NCI-H2029 treated with DMSO at 0.1 percent for 48 hours (cell line): ENCODE results near the gene CD6.
"Not testable (repeated sequence)": the region's sequence is repeated elsewhere in the genome, so short reads cannot be mapped to it uniquely, and the experiment has no call there.

Source experiments
- DNase-seq: peaks from one replicate; lab custom pipeline; 2025; lab: John Stamatoyannopoulos, UW

CD6 gene

DNA sequence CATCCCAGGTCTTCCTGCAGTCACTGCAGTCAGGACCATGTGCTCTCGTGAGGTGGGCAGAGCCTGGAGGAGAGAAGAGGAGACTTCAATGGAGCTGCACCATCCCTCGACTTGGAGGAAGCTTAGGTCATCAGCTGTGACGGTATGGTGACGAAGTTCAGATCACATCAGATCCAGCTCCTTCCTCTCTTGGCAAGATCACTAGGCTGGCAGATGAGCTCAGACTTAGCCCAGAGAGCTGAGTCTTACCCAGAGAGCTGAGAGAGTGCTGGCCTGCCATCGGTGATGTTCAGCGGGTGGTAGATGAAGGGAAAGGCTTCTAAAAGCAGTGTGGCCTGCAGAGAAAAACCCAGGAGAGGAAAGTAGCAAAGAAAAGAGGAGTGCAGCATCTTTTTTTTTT is 17.7 kb upstream of the CD6 start:
- no peak for DNase-seq

DNA sequence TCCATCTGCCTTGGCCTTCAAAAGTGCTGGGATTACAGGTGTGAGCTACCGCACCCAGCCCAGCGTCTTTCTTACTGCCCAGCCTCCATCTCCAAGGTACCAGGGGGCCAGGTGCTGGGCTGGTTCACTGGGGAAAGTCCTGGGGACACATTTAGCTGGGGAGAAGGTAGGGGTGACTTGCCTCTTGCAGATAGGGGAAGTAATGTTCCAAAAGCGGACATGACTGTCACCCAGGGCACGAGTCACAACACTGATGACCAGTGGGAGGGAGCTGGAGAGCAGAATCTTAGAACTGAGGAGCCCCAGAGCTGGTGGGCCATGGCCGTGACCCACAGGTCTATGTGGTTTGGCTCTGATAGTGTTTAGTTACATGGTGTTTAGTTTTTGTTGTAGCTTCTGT is 17.1 kb upstream of the CD6 start:
- no peak for DNase-seq

DNA sequence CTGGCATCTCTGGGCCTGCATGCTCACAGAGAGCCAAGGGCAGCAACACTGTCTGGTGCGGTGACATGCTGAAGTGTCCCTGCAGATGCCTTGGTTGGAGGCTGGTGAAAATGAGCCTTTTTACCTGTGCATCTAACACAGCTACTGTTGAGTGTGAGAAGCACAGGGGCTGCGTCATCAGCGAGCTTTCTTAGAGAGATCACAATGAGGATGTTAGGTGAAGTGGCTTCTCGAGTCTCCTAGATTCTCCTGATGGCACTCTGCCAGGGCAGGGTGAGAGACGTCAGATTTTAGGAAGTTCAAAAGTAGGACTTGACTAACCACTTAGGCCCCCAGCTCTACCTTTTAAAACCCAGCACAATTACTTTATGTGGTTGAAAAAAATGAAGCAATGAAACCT is 15.9 kb upstream of the CD6 start:
- DNase-seq, result no peak

DNA sequence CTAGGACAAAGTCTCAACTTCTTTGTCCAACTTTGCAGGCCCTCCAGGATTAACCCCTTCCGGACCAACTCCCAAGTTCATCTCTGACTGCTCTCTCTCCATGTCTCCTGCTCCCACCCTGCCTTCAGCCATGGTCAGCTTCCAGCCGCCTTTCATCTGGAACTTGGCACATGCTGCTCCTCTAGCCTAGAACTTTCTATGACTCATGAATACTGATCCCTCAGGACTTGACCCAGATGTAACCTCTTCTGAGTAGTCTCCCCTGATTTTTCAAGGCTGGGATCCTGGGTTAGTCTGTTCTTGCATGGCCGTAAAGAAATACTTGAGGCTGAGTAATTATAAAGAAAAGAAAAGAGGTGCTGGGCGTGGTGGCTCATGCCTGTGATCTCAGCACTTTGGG is 14.3 kb upstream of the CD6 start:
- no peak for DNase-seq

DNA sequence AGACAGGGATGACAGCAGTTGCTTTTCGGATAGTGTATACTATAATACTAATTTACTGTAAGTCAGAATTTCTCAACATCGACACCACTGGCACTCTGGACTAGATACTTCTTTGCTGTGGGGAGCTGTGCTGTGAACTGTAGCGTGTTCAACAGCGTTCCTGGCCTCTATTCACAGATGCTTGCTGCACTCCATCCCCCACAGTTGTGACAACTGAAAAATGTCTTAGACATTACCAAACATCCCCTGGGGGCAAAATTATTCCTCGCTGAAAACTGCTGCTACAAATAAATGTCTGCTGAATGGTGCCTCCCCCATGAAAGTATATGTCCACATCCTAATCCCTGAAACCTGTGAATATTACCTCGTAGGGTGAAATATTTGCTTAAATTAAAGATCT is 12.0 kb upstream of the CD6 start:
- DNase-seq, result no peak

DNA sequence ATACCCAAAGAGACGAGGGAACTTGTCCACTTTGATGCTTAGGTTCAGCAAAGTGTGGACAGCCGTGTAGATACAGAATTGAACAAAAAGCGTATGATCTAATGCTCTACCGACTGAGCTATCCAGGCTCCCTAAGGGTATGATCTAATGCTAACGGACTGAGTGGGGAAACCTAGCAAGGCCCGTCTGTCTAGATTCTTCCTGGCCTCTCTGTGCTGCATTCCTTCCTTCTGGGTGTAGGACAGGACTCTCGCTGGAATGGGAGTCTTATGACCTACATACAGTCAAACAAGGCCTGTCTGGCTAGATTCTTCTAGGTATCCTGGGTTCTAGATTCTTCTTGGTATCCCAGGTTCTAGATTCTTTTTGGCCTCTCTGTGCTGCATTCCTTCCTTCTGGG is 11.1 kb upstream of the CD6 start:
- no peak for DNase-seq

DNA sequence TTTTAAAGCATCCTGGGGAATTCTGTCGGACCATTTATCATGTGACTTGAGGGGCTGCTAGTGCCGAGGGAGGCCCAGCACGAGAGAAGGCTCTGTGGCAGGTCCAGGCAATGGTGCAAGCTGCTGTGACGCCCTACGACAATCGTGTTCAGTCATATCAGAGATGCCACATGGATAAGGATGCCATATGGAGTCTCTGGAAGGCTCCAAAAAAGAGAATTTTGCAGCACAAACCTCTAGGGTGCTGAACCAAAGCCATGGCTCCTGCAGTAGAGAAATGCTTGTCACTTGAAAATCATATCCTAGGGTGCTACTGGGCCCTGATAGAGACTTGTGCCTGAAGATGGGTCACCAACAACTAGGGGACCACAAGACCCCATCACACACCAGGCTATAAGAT is 6.7 kb upstream of the CD6 start:
- DNase-seq, result no peak

DNA sequence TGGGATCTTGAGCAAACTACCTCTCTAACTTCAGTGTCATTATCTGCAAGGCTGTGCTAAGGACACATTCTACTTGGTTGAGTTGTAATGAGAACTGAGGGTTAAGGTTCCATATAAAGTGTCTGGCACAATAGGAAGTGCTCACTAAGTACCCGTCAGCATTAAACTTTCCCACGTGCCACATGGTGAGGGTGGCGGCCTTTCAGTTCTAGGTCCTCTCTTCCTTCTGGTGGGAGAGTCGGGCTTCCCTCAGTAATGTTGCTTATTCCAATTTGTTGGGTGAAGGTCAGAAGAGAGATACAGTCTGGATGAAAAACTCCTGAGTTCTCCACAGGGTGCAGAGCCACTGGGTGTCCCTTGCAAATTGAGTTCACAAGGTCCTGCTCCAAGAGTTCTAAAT is 4.6 kb upstream of the CD6 start:
- DNase-seq, result no peak

DNA sequence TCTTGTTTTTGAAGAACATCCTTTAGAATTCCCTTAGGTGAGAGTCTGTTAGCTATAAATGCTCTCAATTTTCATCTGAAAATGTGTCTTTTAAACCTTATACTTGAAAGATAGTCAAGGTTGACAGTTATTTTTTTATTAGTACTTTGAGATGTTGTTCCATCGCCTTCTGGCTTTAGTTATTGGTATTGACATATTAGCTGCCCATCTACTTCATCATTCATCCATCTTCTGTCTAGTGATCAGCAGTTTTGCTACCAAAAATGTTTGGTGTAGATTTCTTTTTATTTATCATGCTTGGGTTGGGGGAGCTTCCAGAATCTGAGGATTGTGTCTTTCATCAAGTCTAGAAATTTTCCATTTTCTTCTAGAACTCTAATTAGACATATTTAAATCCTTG is 3.3 kb upstream of the CD6 start:
- DNase-seq, result no peak

DNA sequence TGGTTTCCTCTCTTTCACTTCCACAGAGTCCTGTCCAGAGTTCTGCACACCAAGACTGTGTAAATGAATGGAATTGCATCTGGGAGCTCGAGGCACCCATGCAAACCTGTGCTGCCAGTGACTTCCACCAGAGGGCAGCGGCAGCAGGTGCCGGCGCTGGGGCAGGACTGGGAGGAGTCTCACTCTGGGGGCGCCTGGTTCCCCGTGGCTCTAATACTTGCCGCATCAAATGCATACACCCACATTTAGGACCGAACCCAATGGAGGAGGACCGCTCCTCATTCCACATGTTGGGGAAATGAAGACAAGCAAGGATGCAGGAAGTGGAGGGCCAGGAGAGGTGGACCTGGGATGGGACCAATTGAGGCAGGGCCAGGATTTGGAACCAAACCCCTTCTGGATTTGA is 1.1 kb upstream of the CD6 start:
- peak; percentile 22 for DNase-seq

DNA sequence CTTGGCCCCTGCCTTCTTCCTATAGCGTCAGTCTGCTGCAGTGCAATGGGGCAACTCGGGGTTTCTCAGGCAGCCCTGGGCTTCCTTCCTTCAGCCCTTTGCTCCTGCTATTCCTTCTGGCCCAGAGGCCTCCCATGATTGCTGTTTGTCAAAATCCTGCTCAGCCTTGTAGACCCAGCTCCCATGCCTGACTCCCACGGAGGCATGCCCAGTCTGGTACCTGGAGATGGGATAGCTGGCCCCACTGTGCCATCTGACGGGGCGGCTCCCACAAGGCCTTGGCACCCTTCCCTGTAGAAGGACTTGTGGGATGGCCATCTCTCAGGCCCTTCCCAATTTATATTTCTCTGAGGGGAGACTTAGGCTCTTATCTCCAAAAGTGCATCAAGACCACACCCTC is 590 bp upstream of the CD6 start:
- no peak for DNase-seq

DNA sequence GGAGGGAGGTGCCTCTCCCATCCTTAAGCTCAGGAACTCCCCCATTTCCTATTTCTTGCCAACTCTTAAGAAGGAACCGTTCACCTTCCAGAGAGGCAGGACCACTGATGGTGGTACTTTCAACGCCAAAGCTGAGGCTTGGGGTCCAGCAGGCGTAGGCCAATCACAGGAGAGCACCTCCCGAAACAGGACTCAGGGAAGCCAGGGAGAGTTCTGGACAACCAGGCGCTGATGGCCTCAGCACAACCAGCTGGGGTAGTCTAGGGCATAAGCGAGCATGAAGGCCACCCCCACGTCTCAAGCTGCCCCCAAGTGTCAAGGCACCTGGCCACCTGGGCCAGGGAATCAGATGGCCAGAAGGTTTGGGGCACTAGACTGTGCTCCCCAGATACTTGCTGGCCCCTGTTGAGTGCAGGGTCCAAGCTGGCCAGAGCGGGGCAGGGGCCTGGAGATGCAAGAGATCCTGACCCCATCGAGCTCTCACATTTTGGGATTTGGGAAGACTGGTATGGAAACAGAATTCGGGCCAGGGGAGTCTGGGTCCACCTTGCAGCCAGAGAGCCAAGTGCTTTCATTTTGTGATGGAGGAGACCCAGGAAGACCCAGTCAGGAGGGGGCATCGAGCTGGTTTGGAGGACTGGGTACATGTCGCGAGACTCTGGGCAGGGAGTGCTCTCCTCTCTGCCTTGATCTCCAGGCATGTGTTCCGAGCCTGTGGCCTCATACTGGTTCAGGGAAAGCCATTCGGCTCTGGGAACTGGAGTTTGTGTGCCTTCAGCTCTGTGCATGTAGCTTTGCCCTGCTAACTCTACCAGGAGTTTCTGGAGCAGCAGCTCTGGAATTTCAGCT is 926 bp downstream of the CD6 start:
- DNase-seq, result no peak

DNA sequence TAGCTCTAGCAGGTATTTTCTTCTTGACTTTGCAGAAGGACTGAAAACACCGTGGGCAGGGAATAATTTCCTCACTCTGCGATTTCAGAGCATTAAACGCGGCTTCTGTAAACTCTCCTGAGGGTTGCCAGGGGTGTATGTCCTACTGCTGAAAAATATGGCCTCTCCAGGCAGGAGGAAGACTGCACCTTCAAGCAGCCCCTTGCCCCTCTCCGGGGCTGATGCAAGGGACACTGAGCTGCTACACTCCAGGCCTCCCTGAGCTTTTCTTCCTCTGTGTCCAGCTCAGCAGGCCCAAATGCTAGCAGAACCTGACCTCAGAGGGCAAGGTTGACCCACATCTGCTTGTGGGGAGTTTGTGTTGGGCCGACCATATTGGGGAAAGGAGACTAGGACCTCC is 2.2 kb downstream of the CD6 start:
- no peak for DNase-seq

DNA sequence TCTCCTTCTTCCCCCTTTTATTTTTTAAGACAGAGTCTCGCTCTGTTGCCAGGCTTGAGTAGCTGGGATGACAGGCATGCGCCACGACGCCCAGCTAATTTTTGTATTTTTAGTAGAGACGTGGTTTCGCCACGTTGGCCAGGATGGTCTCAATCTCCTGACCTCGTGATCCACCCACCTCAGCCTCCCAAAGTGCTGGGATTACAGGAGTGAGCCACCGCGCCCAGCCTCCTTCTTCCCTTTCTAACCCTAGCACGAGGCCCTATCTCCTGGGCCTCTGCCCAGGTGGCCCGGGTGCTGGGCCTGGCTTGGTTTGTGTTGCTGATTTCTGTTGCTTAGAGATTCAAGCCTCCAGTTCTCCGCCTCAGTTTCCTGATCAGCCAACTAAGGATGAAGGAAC is 2.8 kb downstream of the CD6 start:
- not testable (repeated sequence) for DNase-seq

DNA sequence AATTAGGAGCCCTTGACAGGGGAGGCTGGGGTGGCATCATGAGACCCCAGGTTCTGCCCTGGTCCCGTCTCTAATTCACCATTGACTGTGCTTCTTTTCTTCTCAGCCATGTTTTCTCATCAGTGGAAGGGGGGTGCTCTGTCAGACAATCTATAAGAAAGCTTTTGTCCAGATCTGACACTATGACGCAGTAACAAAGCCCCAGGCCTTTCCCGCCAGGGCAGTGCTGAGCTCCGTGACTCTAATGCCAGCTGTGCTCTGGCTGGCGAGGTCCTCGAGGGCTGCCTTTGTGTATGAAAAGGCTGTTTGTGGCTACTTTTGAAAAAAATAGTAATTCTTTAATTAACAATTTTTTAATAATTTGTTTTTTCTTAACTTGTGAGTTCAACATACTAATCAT is 3.2 kb downstream of the CD6 start:
- DNase-seq, result no peak

DNA sequence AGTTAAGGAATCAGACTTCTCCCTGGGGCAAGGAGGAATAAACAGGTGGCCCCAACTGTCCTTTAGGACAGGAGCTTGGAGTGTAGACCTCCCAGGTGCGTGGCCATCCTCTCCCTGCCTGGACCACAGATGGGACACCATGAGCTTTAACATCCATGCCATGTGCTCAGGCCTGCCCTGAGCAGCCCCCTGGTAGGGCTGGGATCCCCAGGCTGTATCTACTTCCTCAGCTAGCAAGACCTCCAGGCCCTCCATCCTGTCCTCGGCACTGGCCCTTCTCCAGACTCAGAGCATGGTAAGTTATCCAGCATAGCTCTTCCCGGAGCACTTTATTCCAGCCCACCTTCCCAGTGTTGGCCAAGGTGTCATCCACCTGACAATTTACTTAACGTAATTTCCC is 5.7 kb downstream of the CD6 start:
- no peak for DNase-seq

DNA sequence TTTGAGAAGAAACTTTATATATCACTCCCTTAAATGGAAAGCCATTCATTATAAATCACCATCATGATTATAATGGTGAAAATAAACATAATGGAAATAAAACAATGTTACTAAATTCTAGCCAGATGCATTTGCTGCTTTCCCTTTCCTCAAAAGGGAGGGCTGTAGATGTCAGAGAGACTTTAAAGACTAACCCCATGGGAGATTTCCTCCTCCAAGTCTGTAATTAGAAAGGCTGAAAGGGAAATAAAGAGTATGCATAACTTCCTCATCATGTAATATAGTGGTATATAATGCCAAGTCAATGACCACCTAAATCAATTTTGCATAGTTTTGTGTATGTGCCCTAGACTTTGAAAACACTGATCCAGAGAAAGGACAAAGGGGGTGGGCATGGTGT is 6.4 kb downstream of the CD6 start:
- DNase-seq, result no peak

DNA sequence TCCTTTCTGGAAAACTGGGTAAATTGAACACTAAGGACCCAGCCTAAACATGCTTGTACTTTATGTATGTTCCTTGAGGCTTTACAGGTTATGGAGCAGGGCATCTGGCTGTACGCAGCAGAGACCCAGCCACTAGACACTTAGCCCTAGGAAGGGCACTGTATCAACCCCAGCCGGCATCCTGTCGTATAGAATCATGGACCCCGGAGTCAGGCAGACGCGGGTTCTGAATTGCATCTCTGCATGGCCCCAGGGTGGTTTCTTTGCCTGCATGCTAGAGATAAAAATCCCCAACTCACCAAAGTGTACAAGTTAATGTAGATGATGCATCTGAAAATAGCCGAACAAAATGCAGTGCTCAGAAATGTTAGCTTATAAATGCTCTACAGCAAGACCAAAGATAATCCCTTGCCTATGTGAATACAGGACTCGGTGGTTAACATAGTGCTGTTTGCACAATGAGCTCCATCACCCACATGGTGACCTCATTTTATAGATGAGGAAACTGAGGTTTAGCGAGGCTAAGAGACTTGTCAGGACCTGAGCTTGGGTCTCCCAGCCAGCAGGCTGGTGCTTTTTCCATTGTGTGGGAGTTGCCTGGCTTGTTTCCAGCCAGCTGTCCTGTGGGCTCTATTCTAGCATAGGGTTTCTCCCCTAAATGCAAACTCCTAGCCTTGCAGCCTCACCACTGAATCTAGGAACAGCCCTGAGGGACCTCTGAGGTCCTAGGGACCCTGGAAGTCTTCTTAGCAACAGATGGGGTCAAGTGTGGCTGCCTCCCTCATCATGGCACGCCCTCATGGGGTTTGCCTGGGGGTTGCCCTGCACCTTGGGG is 7.3 kb downstream of the CD6 start:
- no peak for DNase-seq

DNA sequence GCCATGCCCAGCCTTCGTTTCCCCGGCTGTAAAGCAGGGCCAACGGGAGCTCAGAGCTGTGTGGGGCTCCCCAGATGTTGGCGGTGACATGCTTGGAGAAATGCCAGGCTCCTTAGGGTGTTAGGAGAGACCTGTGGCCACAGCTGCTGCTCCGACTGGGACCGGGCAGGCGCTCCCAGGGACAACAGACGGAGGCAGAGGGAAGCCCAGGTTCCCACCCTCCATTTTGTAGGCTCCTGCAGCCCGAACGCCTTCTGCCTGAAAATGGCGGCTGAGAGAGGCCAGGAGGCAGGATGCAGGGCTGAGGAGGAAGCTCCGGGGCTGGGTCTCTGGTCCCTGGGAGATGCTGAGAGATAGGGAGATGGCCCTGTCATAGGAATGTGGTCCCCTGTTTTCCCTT is 10.0 kb downstream of the CD6 start:
- DNase-seq, result no peak

DNA sequence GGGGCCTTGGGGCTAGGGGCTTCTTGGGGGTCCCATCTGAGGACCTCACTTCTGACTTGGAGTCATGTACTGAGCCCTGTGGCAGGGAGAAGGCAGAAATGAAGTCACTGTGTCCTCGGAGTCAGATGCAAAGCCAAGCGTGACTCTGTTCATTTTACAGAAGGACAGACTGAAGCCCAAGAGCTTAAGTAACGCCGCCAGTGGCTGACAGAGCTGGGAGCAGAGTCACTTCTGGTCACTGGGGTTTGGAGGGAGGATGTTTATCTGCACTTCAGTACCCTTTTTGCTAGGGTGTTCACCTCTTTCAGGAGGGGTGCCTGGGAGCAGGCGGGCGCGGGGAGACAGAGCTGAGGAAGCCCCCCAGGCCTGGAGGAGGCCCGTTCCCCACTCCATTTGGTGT is 10.7 kb downstream of the CD6 start:
- DNase-seq, result no peak

DNA sequence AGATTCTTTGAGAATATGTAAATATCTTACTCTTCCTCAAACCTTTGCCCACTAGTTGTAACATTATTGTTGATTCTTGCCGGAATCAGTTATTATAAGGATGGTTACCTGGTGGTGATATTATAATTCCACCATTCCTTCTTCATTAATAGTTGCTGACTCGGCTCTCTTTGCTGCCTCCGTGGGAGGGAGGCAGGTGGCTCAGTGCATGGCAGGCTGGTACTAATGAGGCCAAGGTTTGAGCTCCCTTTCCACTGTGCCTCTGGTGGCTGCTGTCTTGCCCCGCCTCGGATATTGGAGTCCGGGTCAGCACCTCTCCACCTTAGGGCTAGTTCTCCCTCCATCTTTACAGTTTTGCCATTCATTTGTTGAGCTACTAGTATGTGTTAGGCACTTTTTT is 12.7 kb downstream of the CD6 start:
- no peak for DNase-seq

DNA sequence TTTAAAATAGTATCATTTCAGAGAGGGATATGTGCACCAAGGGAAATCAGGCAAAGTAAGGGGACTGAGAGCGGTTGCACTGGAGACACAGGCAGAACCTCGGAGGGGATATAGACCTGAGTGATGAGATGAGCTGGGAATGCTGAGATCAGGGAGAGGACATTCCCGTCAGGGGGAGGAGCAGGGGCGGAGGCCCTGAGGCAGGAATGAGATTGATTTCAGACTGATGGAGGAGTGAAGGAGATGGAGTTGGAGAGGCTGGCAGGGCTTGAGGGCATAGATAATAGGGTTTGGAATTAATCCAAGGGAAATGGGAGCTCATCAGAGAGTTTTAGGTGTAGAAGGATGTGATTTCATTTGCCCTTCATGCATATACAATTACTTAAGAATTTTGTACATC is 13.2 kb downstream of the CD6 start:
- no peak for DNase-seq

DNA sequence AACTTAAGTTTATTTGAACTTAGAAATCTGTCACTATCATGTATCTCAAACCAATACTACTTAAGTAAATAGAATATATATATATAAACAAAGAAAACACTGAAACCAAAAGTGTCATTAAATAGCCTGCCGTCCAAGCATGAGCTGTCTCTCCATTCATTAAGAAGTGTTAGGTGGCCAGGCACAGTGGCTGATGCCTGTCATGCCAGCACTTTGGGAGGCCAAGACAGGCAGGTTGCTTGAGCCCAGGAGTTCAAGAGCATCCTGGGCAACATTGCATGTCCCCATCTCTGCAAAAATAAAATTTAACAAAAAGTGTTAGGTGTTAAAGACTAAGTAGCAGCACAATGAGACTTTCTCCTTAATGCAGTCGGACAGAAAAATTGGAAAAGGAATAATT is 14.0 kb downstream of the CD6 start:
- no peak for DNase-seq
